ENCODE data around the gene DDI1.

Gene DDI1

DNA sequence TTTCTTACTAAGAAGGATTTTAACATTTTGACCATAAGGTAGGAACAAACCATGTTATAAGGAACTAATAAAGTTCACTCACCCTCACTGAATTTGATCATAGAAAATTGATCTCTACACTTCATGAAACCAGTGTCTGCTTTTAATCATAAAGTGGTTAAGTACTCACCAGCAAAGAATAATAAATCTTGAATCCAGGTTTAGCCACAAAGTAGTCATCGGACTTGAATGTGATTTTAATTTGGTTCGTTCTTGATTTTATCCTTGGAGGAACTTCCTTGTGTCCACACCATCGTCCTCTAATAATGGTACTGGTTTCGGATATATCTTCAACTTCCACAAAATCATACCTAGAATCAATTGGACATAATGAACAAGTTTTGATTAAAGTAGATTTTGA is 40.5 kb upstream of the DDI1 start:
- TF ChIP-seq, protein P1, sequence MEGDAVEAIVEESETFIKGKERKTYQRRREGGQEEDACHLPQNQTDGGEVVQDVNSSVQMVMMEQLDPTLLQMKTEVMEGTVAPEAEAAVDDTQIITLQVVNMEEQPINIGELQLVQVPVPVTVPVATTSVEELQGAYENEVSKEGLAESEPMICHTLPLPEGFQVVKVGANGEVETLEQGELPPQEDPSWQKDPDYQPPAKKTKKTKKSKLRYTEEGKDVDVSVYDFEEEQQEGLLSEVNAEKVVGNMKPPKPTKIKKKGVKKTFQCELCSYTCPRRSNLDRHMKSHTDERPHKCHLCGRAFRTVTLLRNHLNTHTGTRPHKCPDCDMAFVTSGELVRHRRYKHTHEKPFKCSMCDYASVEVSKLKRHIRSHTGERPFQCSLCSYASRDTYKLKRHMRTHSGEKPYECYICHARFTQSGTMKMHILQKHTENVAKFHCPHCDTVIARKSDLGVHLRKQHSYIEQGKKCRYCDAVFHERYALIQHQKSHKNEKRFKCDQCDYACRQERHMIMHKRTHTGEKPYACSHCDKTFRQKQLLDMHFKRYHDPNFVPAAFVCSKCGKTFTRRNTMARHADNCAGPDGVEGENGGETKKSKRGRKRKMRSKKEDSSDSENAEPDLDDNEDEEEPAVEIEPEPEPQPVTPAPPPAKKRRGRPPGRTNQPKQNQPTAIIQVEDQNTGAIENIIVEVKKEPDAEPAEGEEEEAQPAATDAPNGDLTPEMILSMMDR (IDR thresholded peaks at IDR 0.05; ENCODE audit: low read depth, low read length, missing control alignments) = no peak
- DNase-seq (ENCODE audit: extremely low read depth, low read depth) = no peak
- no peak overlapping the region for H3K4me3 ChIP-seq (replicated peaks; ENCODE audit: low read depth, low read length)

DNA sequence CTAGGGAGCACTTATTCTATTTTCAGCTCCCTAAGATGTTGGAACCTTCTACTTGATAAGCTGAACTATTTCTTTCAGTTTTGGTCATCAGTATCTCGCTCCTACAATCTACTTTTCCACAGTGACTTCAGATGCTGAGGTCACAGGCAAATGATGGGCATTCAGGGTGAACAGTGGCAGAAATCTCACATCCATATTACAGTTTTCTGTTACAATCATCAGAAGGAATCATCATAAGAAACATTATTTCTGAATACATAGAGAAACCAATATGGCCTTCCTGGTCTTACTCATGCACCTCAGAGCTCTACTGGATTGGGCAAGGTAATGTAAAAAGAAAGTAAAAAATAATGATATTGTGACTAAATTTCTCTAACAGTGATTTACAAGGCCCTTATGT is 39.4 kb upstream of the DDI1 start:
- no peak overlapping the region for H3K4me3 ChIP-seq (replicated peaks; ENCODE audit: low read depth, low read length)

DNA sequence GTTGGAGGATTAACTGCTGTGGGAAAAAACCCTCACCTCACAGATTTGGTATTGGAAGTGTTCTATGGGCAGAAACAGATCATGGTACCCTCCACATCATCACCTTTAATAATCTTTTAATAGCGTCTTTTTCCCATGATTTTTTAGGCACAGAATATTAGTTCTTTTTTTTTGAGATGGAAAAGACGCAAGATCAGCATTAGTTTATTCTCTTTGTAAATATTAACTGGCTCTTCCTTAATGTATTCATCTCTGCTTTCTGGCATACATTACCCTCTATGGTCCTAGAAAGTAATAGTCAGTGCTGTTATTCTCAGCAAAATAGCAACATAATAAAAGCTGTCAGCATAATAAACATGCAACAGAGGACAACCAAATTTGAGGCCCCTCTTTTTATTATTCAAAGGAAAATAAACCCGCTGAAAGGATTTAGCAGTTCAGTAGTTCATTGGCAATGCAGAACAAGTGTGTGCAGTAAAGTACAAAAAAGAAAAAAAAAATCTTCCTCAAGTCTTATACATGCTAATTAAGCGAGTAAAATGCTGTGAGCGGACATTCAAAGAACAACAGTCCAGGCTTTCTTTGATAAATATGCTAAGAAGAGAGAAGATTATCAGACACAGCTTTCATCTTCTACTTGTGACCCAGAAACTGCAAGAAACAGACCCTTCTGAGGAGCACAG is 37.5 kb upstream of the DDI1 start:
- no peak overlapping the region for H3K4me3 ChIP-seq (replicated peaks; ENCODE audit: low read depth, low read length)
- TF ChIP-seq, protein P1 (IDR thresholded peaks at IDR 0.05; ENCODE audit: low read depth, low read length, missing control alignments) = no peak
- no peak for DNase-seq (ENCODE audit: extremely low read depth, low read depth)

More for the DNA sequence above, 39.4 kb upstream of the DDI1 start:
- no peak for DNase-seq (ENCODE audit: extremely low read depth, low read depth)
- TF ChIP-seq, protein P1 (IDR thresholded peaks at IDR 0.05; ENCODE audit: low read depth, low read length, missing control alignments) = no peak

DNA sequence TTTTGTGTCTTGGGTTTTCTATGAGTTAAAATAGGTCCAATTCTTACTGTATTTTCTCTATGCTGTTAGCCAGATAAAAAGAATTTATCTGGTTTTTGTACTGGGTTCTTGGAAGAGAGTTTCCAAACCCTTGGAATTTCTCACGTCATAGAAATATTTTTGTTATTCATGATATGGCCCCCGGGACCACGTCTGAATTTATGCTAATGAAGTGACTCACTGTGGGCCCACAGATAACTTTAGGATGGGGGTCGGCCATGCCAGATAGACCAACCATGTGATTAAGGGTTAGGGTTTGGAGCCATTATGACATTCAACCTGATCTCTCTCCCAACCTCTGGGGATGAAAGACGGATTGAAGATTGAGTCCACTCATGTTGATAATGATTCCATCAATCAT is 35.6 kb upstream of the DDI1 start:
- DNase-seq (ENCODE audit: extremely low read depth, low read depth) = no peak

DNA sequence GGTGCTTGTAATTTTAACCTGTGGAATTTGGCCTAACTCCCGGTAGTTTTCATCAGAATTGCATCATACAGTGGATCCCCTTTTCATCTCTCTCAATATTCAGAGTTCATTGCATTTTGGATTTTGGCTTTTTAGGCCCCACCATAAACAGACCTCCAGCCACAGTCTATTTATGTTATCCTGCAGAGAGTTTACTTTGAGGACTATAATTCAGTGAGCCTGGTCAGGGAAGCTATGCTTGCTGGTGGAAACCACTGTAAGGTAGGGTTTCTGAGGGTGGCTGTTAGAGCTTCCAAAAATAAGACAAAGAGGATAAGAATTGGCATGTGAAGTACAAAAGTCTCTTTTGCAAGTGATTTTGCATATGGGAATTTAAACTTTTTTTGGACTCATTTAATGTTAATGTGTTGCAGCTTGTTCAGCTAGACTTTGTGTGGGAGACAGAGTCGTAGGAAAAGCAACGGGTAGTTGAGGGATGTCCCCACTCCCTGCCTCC is 34.8 kb upstream of the DDI1 start:
- no peak for DNase-seq (ENCODE audit: extremely low read depth, low read depth)
- TF ChIP-seq, protein P1 (IDR thresholded peaks at IDR 0.05; ENCODE audit: low read depth, low read length, missing control alignments) = no peak
- H3K4me3 ChIP-seq (replicated peaks; ENCODE audit: low read depth, low read length) = no peak overlapping the region

More for the DNA sequence above, 35.6 kb upstream of the DDI1 start:
- no peak overlapping the region for H3K4me3 ChIP-seq (replicated peaks; ENCODE audit: low read depth, low read length)
- TF ChIP-seq, protein P1 (IDR thresholded peaks at IDR 0.05; ENCODE audit: low read depth, low read length, missing control alignments) = no peak

DNA sequence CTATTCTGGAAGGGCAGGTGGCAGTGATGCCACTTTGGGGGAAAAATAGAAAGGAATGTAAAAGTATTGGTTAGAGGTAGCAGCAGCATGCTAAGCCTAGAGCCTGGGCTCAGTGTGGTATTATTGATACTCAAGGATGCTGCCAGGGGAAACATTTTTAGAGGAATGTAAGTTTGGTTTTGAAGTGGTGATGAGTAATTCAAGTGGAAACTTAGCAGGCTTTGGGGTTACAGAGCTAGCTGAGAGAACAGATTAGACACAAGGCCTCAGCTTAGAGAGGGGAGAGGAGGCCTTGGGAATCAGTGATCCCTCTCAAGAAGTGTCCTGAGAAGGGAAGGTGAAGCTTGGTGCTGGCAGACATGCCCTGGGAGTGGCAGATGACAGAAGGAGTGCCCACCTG is 32.9 kb upstream of the DDI1 start:
- H3K4me3 ChIP-seq (replicated peaks; ENCODE audit: low read depth, low read length) = no peak overlapping the region
- TF ChIP-seq, protein P1 (IDR thresholded peaks at IDR 0.05; ENCODE audit: low read depth, low read length, missing control alignments) = no peak
- no peak for DNase-seq (ENCODE audit: extremely low read depth, low read depth)
